LNCAP (cell line): ENCODE results near the gene OPN3.

Source experiments
- TF ChIP-seq, protein P1 (sequence below): fragments of 450-650 bp; IDR thresholded peaks from 2 replicates; pipeline ENCODE4 v1.5.1; 2017; ENCODE audit warnings: mild to moderate bottlenecking

OPN3 gene

DNA sequence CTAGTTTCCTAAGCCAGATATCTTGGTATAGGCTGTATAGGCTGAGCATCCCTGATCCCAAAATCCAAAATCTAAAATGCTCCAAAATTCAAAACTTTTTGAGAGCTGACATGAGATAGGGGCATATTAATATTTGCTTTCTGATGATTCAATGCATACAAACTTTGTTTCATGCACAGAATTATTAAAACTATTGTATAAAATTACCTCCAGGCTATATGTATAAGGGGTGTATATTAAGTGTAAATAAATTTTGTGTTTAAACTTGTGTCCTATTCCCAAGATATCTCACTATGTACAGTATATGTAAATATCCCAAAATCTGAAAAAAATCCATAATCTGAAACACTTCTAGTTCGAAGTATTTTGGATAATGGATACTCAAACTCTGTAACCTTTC lies 14.5 kb upstream of the OPN3 start:
- TF ChIP-seq, protein P1, sequence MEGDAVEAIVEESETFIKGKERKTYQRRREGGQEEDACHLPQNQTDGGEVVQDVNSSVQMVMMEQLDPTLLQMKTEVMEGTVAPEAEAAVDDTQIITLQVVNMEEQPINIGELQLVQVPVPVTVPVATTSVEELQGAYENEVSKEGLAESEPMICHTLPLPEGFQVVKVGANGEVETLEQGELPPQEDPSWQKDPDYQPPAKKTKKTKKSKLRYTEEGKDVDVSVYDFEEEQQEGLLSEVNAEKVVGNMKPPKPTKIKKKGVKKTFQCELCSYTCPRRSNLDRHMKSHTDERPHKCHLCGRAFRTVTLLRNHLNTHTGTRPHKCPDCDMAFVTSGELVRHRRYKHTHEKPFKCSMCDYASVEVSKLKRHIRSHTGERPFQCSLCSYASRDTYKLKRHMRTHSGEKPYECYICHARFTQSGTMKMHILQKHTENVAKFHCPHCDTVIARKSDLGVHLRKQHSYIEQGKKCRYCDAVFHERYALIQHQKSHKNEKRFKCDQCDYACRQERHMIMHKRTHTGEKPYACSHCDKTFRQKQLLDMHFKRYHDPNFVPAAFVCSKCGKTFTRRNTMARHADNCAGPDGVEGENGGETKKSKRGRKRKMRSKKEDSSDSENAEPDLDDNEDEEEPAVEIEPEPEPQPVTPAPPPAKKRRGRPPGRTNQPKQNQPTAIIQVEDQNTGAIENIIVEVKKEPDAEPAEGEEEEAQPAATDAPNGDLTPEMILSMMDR, result no peak

DNA sequence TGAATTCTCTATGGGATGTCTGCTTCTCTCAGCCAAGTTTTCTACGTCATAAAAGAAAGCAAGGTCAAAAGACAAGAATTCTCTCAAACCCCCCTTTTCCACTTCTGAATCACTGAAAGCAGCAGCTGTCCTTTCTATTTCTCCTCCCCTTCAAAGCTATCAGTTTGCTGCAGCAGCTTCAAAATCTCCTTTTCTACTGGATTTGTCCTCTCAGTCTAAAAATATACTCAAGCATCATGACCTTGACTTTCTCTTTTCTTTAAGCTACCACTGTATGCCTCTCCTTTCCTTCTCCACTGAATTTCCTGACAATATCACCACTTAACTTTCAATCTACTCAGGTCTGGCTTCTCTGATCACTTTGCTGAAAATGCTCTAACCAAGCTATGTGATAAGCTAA lies 13.8 kb upstream of the OPN3 start:
- TF ChIP-seq, protein P1, result no peak

DNA sequence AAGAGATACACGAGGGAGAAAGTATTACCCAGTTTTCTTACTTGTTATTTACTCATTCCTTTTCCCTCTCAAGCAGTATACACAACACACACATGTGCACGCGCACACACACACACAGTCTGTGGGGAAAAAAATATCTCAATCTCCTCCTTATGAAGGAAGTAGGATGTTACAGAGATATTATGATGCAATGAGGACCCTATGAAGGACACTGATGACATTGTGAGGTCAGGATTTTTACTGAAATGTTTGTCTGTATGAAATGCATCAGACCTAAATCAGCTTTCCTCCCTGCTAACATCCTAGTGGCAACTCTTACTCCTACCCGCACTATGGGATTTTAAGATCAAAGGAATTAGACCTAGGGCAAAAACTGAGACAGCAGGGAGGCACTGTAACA lies 11.8 kb upstream of the OPN3 start, which contains the start of gene WDR64:
TSS of gene WDR64 (plus strand) at position 270 of the 400 bp plus-strand sequence. CDS start 204 bp downstream, outside the sequence.
- TF ChIP-seq, protein P1, result no peak

DNA sequence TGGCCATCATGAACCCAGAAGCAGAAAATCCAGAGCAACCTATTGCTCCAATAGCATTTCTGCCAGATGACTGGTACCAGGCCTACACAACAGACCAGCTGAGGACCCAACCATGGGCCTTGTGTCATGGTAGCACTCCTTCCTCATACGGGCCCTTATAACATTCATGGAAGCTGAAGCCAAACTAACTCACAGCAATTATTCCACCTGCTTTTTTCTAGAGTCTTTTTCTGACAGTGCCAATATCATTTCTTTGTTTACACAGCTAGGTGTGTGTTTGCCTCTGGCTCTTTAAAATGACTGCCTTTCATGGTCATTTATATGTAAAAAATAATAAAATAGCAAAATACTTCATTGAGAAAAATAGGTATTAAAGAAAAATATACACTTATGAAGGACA lies 8.0 kb upstream of the OPN3 start:
- TF ChIP-seq, protein P1, result no peak

DNA sequence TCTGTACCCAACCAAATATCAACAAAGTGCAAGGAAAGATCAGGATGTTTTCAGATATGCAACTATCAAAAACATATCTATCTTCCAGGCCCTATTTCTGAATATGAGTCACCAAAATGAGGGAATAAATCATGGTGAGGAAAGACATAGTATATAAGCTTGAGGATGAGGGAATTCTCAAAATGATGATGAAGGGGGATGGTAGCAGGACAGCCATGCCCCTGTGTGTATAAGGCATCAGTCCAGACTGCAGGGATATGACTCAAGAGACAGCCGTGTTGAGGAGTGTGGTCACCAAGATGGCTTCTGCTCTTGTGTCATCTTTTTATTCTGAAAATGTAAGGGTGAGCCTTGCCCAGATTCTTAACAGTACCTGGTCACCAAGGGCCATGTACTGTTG lies 7.5 kb upstream of the OPN3 start:
- TF ChIP-seq, protein P1, result no peak

DNA sequence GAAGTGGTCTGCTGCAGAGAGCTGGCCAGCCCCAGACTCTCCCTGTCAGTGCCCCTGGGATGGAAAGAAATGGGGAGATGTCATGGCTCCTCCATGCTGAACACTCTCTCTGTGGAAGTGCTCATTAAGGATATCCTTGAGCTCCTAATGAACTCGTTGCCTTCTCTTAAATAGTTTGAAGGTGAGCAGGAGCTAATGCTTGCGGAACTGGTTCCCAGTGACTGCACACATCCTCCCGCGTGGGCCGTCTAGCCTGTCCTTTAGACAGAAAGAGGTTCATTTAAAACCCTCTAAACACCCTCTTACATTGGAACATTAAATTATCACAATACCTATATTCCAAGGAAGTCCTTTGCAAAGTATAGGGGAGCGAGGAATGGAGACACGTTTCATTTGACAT lies 6.0 kb upstream of the OPN3 start:
- TF ChIP-seq, protein P1, result no peak

DNA sequence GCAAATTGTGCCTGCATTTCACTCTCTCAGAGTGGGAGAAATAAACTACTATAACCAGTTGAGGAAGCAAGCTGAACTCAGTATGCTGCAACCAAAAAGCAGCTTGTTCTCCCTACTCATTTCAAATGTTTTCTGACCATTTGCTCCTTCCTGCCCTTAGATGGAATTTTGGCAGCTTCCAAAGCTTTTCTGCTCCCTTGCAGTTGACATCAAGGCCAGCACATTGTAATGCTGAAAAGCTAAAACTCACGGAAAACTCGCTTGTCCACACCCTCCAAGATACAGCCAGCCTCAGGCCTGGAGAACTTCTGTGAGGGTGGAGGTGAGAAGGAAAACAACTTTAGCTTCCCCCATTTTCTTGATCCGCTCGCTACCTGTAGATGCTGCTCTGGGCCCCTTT lies 5.0 kb upstream of the OPN3 start:
- TF ChIP-seq, protein P1, result no peak

DNA sequence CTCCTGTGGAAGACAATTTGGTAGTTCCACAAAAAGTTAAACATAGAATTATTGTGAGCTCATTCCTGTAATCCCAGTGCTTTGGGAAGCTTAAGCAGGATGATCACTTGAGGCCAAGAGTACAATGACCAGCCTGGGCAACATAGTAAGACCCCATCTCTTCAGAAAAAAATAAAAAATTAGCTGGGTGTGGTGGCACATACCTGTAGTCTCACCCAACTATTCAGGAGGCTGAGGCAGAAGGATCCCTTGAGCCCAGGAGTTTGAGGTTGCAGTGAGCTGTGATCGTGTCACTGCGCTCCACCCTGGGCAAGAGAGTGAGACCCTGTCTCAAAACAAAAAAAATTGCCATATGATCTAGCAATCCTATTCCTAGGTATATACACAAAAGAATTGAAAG lies 4.1 kb upstream of the OPN3 start:
- TF ChIP-seq, protein P1, result no peak
